Activated gamma-delta T cell (primary cell): ENCODE results near the gene ZNF780A.
A peak's percentile ranks its signal among the peaks of the same experiment; 100 is the strongest.
"Not testable (repeated sequence)": the region's sequence is repeated elsewhere in the genome, so short reads cannot be mapped to it uniquely, and the experiment has no call there.

ENCODE experiments used
- DNase-seq: peaks from one replicate; lab custom pipeline; 2025; lab: John Stamatoyannopoulos, UW

Gene ZNF780A

GRCh38 chr19:40084948-40085347 lies 5.8 kb downstream of the ZNF780A start:
- no peak for DNase-seq

GRCh38 chr19:40081411-40081810 lies 9.3 kb downstream of the ZNF780A start:
- no peak for DNase-seq

- no peak for DNase-seq
Observed at GRCh38 chr19:40080289-40080688, 10.5 kb downstream of the ZNF780A start.

GRCh38 chr19:40078377-40078776 lies 12.4 kb downstream of the ZNF780A start:
- DNase-seq, result no peak

GRCh38 chr19:40070058-40070457 lies 20.7 kb downstream of the ZNF780A start:
- no peak for DNase-seq

- no peak for DNase-seq
Observed at GRCh38 chr19:40059624-40060023, 31.1 kb downstream of the ZNF780A start.

GRCh38 chr19:40057166-40057565 lies 33.6 kb downstream of the ZNF780A start:
- no peak for DNase-seq

- DNase-seq, result no peak
Observed at GRCh38 chr19:40056505-40056904, 34.2 kb downstream of the ZNF780A start.

GRCh38 chr19:40055832-40056504 lies 34.8 kb downstream of the ZNF780A start, which contains the start of gene ZNF780B:
Gene ZNF780B, minus strand, starts transcription at chr19:40056231. Its CDS starts 5,899 bp downstream, at chr19:40050332.
- DNase-seq, result peak; percentile 17

GRCh38 chr19:40055049-40055448 lies 35.7 kb downstream of the ZNF780A start:
- DNase-seq, result no peak

- no peak for DNase-seq
Observed at GRCh38 chr19:40054632-40055031, 36.1 kb downstream of the ZNF780A start.

GRCh38 chr19:40053491-40053890 lies 37.3 kb downstream of the ZNF780A start:
- no peak for DNase-seq

GRCh38 chr19:40041718-40042117 lies 49.0 kb downstream of the ZNF780A start:
- DNase-seq, result not testable (repeated sequence)

GRCh38 chr19:40038047-40038446 lies 52.7 kb downstream of the ZNF780A start:
- DNase-seq, result not testable (repeated sequence)

GRCh38 chr19:40035996-40036395 lies 54.7 kb downstream of the ZNF780A start:
- DNase-seq, result no peak

GRCh38 chr19:40033989-40034560 lies 56.7 kb downstream of the ZNF780A start:
- no peak for DNase-seq

- no peak for DNase-seq
Observed at GRCh38 chr19:40026597-40026970, 64.2 kb downstream of the ZNF780A start.

GRCh38 chr19:40025938-40026596 lies 64.7 kb downstream of the ZNF780A start:
- no peak for DNase-seq

GRCh38 chr19:40023969-40024368 lies 66.8 kb downstream of the ZNF780A start:
- no peak for DNase-seq
